HepG2 (cell line): ENCODE measurements around the gene RAB22A. TPM values are rescaled to one million over a fixed set of nuclear protein-coding genes. Genes with fewer than 3 reads are reported as not detected.

Source experiments
- JUNB ChIP-seq: sonication (generic); formaldehyde crosslinking; IDR thresholded peaks from 2 replicates; pipeline ENCODE4 v1.8.0; 2022; ENCODE audit warnings: missing genetic modification reagents, mild to moderate bottlenecking, borderline replicate concordance
- NPAS2 ChIP-seq: sonication (generic); formaldehyde crosslinking; IDR thresholded peaks from 2 replicates; pipeline ENCODE4 v1.8.0; 2022; ENCODE audit warnings: mild to moderate bottlenecking, missing genetic modification reagents, borderline replicate concordance
- NR2F1 ChIP-seq, 2 experiments: fragments of 450-650 bp in 1 of 2; formaldehyde crosslinking in 1 of 2; IDR thresholded peaks; 2 replicates each; pipeline versions ENCODE4 v1.5.0 to v1.6.1; 2016 to 2020; ENCODE audit warnings: mild to moderate bottlenecking in 1 of 2, missing compliant biosample characterization in 1 of 2, missing genetic modification reagents in 1 of 2, moderate library complexity in 1 of 2
- RXRB ChIP-seq: IDR thresholded peaks from 2 replicates; pipeline ENCODE4 v1.6.1; 2016; ENCODE audit warnings: borderline replicate concordance, missing genetic modification reagents, missing compliant biosample characterization
- SCMH1 ChIP-seq: sonication (generic); formaldehyde crosslinking; IDR thresholded peaks from 2 replicates; pipeline ENCODE4 v1.9.0; 2021; ENCODE audit warnings: missing genetic modification reagents, mild to moderate bottlenecking, borderline replicate concordance
- THYN1 ChIP-seq: sonication (generic); formaldehyde crosslinking; IDR thresholded peaks from 2 replicates; pipeline ENCODE4 v1.8.1; 2023; ENCODE audit warnings: low read depth, mild to moderate bottlenecking, moderate library complexity, missing genetic modification reagents, borderline replicate concordance
- WIZ ChIP-seq: sonication (generic); formaldehyde crosslinking; IDR thresholded peaks from 2 replicates; pipeline ENCODE4 v1.5.1; 2020; ENCODE audit warnings: mild to moderate bottlenecking, missing genetic modification reagents
- ZBTB7A ChIP-seq: sonication (generic); formaldehyde crosslinking; IDR thresholded peaks from 2 replicates; pipeline ENCODE4 v1.8.0; 2022; ENCODE audit warnings: mild to moderate bottlenecking, missing genetic modification reagents
- ZBTB7B ChIP-seq: sonication (generic); formaldehyde crosslinking; IDR thresholded peaks from 2 replicates; pipeline ENCODE4 v1.4.0; 2020; ENCODE audit warnings: missing genetic modification reagents
- ZNF207 ChIP-seq: fragments of 450-650 bp; IDR thresholded peaks from 2 replicates; pipeline ENCODE4 v1.6.1; 2016; ENCODE audit warnings: antibody characterized with exemption, borderline replicate concordance
- ZNF33B ChIP-seq: sonication (generic); formaldehyde crosslinking; IDR thresholded peaks from 2 replicates; pipeline ENCODE4 v1.5.1; 2020; ENCODE audit warnings: mild to moderate bottlenecking, missing genetic modification reagents
- ZNF644 ChIP-seq: IDR thresholded peaks from 2 replicates; pipeline ENCODE4 v1.6.1; 2016; ENCODE audit warnings: low read depth
- polyA plus RNA-seq, 8 experiments: library from polyadenylated mRNA; depleted of rRNA in 3 of 8; stranded (reverse) in 7 of 8; unstranded in 1 of 8; fragments of >200 nt; fragmentation: Illumina TruSeq in 4 of 8; extraction: Trizol in 4 of 8; gene quantifications; 2 replicates each; pipeline versions ENCODE4 v1.2.1 to v1.2.3, GENCODE V29; 2011 to 2016; ENCODE audit warnings: low read depth in 4 of 8, missing spikeins in 1 of 8, mixed read lengths in 1 of 8; ENCODE audit not compliant: insufficient read depth in 1 of 8
- total RNA-seq, 5 experiments: library from RNA; depleted of rRNA; stranded (reverse); fragments of >200 nt; fragmentation: Illumina TruSeq; extraction: Trizol; gene quantifications; 2 replicates each; pipeline ENCODE4 v1.2.3, GENCODE V29; 2016; ENCODE audit warnings: low read depth in 1 of 5
- TF ChIP-seq, protein P1 (sequence below): sonication (generic); formaldehyde crosslinking; IDR thresholded peaks from 2 replicates; pipeline ENCODE4 v1.4.0; 2020; ENCODE audit warnings: mild to moderate bottlenecking, missing genetic modification reagents, borderline replicate concordance
- TF ChIP-seq, protein P2 (sequence below): IDR thresholded peaks from 2 replicates; pipeline ENCODE4 v1.6.1; 2016; ENCODE audit warnings: low read depth
- TF ChIP-seq, protein P3 (sequence below): sonication (generic); formaldehyde crosslinking; IDR thresholded peaks from 2 replicates; pipeline ENCODE4 v1.4.0; 2020; ENCODE audit warnings: missing genetic modification reagents, borderline replicate concordance
- TF ChIP-seq, protein P4 (sequence below): sonication (generic); formaldehyde crosslinking; IDR thresholded peaks from 2 replicates; pipeline ENCODE4 v1.4.0; 2020; ENCODE audit warnings: mild to moderate bottlenecking, missing genetic modification reagents
- TF ChIP-seq, protein P5 (sequence below): sonication (generic); formaldehyde crosslinking; IDR thresholded peaks from 2 replicates; pipeline ENCODE4 v1.5.1; 2020; ENCODE audit warnings: missing genetic modification reagents, mild to moderate bottlenecking, borderline replicate concordance

Gene RAB22A
- total and polyA plus RNA-seq, 2 of the 13 experiments (the other 11 are each of a cell fraction or from before 2014, with no cell fraction given): 10.7 to 11.2 TPM

DNA sequence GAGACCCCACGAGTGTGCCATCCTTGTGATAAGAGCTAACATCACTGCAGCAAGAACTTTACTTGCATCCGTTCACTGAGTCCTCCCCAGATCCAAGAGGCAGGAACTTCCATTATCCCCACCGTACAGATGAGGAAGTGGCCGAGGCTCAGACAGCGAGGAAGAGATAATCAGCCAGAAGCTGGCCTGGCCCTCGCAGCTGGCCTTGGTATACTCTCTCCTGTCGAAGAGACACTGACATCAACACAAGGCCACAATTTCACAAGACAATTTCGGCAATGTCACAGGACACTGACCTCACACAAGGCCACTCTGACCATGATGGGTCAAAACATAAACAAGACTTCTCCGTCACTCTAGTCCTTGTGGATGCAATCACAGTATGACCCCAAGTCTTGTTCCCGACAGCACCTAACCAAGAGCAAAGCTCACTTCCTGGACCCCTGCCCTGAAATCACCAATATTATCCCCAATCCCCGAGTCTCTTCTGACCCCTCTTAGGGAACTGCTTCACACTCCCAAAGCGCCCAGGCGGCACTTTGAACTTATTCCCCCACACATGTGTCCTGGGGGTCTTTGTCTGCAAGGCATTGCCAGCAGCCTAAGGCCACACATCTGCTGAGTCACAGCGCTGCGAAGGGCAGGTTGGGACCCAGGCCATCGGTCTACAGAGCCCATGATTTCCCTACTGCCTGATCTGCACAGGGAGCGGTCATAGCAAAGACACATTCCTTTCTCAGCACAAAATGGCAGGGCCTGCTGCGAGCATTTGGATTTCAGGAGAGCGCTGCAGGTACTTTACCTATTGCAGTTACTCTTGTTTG lies 64.7 kb downstream of the RAB22A start (continued):
- TF ChIP-seq ZNF207 (no peak), THYN1 (CRISPR knock-in tag) (no peak), SCMH1 (no peak), NPAS2 (CRISPR knock-in tag) (no peak), JUNB (CRISPR knock-in tag) (no peak), ZBTB7A (peak; percentile 36; the same call in 1 of the 2 replicates), ZBTB7B (CRISPR knock-in tag) (0 out of 2 replicates have a peak, but pooled peaks have one; percentile 29), ZNF644 (CRISPR knock-in tag) (peak; percentile 69), WIZ (CRISPR knock-in tag) (peak; percentile 64; the same call in 1 of the 2 replicates), RXRB (CRISPR knock-in tag) (peak; percentile 90), ZNF33B (CRISPR knock-in tag) (peak; percentile 49; the same call in 1 of the 2 replicates), NR2F1 (CRISPR knock-in tag; IDR thresholded peaks at IDR 0.05) (peak in 1 of 2 experiments; percentile 74; a peak in 1 of 4 replicates)
- TF ChIP-seq, protein P1, sequence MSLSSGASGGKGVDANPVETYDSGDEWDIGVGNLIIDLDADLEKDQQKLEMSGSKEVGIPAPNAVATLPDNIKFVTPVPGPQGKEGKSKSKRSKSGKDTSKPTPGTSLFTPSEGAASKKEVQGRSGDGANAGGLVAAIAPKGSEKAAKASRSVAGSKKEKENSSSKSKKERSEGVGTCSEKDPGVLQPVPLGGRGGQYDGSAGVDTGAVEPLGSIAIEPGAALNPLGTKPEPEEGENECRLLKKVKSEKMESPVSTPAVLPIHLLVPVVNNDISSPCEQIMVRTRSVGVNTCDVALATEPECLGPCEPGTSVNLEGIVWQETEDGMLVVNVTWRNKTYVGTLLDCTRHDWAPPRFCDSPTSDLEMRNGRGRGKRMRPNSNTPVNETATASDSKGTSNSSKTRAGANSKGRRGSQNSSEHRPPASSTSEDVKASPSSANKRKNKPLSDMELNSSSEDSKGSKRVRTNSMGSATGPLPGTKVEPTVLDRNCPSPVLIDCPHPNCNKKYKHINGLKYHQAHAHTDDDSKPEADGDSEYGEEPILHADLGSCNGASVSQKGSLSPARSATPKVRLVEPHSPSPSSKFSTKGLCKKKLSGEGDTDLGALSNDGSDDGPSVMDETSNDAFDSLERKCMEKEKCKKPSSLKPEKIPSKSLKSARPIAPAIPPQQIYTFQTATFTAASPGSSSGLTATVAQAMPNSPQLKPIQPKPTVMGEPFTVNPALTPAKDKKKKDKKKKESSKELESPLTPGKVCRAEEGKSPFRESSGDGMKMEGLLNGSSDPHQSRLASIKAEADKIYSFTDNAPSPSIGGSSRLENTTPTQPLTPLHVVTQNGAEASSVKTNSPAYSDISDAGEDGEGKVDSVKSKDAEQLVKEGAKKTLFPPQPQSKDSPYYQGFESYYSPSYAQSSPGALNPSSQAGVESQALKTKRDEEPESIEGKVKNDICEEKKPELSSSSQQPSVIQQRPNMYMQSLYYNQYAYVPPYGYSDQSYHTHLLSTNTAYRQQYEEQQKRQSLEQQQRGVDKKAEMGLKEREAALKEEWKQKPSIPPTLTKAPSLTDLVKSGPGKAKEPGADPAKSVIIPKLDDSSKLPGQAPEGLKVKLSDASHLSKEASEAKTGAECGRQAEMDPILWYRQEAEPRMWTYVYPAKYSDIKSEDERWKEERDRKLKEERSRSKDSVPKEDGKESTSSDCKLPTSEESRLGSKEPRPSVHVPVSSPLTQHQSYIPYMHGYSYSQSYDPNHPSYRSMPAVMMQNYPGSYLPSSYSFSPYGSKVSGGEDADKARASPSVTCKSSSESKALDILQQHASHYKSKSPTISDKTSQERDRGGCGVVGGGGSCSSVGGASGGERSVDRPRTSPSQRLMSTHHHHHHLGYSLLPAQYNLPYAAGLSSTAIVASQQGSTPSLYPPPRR (CRISPR knock-in tag): 0 out of 2 replicates have a peak, but pooled peaks have one; percentile 16
- TF ChIP-seq, protein P2, sequence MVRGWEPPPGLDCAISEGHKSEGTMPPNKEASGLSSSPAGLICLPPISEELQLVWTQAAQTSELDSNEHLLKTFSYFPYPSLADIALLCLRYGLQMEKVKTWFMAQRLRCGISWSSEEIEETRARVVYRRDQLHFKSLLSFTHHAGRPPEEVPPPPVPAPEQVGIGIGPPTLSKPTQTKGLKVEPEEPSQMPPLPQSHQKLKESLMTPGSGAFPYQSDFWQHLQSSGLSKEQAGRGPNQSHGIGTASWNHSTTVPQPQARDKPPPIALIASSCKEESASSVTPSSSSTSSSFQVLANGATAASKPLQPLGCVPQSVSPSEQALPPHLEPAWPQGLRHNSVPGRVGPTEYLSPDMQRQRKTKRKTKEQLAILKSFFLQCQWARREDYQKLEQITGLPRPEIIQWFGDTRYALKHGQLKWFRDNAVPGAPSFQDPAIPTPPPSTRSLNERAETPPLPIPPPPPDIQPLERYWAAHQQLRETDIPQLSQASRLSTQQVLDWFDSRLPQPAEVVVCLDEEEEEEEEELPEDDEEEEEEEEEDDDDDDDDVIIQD (CRISPR knock-in tag): no peak
- TF ChIP-seq, protein P3, sequence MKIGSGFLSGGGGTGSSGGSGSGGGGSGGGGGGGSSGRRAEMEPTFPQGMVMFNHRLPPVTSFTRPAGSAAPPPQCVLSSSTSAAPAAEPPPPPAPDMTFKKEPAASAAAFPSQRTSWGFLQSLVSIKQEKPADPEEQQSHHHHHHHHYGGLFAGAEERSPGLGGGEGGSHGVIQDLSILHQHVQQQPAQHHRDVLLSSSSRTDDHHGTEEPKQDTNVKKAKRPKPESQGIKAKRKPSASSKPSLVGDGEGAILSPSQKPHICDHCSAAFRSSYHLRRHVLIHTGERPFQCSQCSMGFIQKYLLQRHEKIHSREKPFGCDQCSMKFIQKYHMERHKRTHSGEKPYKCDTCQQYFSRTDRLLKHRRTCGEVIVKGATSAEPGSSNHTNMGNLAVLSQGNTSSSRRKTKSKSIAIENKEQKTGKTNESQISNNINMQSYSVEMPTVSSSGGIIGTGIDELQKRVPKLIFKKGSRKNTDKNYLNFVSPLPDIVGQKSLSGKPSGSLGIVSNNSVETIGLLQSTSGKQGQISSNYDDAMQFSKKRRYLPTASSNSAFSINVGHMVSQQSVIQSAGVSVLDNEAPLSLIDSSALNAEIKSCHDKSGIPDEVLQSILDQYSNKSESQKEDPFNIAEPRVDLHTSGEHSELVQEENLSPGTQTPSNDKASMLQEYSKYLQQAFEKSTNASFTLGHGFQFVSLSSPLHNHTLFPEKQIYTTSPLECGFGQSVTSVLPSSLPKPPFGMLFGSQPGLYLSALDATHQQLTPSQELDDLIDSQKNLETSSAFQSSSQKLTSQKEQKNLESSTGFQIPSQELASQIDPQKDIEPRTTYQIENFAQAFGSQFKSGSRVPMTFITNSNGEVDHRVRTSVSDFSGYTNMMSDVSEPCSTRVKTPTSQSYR (CRISPR knock-in tag): 0 out of 2 replicates have a peak, but pooled peaks have one; percentile 8
- TF ChIP-seq, protein P4, sequence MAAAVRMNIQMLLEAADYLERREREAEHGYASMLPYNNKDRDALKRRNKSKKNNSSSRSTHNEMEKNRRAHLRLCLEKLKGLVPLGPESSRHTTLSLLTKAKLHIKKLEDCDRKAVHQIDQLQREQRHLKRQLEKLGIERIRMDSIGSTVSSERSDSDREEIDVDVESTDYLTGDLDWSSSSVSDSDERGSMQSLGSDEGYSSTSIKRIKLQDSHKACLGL (CRISPR knock-in tag): 0 out of 2 replicates have a peak, but pooled peaks have one; percentile 24
- TF ChIP-seq, protein P5, sequence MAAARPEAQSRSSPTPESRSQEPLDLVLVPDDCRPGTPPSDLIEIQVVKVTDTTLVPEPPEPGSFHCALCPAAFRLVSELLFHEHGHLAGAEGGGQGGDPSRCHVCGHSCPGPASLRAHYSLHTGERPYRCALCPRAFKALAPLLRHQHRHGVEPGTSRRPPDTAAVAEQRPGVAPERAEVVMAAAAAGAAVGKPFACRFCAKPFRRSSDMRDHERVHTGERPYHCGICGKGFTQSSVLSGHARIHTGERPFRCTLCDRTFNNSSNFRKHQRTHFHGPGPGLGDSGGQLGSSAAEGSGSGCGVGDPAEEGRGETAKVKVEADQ (CRISPR knock-in tag): no peak
